GM23338 (cell line): ENCODE measurements around the gene KIFBP. TPM values are rescaled to one million over a fixed set of nuclear protein-coding genes. Genes with fewer than 3 reads are reported as not detected.
A peak's percentile ranks its signal among the peaks of the same experiment; 100 is the strongest.

Experiments used
- ATAC-seq: fragments of 200-7000 bp; cut with Tn5 transposase; 3 replicates; pipeline ENCODE4 v1.9.1; 2020
- DNase-seq: peaks from one replicate; pipeline ENCODE4 v3.0.0-alpha.2; 2015; ENCODE audit warnings: low spot score
- H2AFZ ChIP-seq: fragments of 200-600 bp; sonication (generic); 2 replicates; pipeline ENCODE4 v1.8.0; 2016; ENCODE audit warnings: antibody characterized with exemption, mild to moderate bottlenecking, moderate library complexity
- H3F3A ChIP-seq: fragments of 200-600 bp; sonication (generic); replicated peaks from 2 replicates; pipeline ENCODE4 v1.8.0; 2017; ENCODE audit warnings: antibody characterized with exemption, mixed run types, low read depth
- H3K27ac ChIP-seq: fragments of 200-600 bp; sonication (generic); 2 replicates; pipeline ENCODE4 v1.6.1; 2016; ENCODE audit warnings: low read depth
- H3K27me3 ChIP-seq: fragments of 200-600 bp; sonication (generic); 2 replicates; pipeline ENCODE4 v1.8.0; 2016; ENCODE audit warnings: mild to moderate bottlenecking, mixed run types, moderate library complexity; ENCODE audit not compliant: insufficient read depth
- H3K36me3 ChIP-seq: fragments of 200-600 bp; sonication (generic); 2 replicates; pipeline ENCODE4 v1.8.0; 2016; ENCODE audit warnings: mild to moderate bottlenecking; ENCODE audit not compliant: insufficient read depth
- H3K4me1 ChIP-seq: fragments of 200-600 bp; sonication (generic); 2 replicates; pipeline ENCODE4 v1.8.0; 2016; ENCODE audit warnings: mild to moderate bottlenecking, moderate library complexity; ENCODE audit not compliant: insufficient read depth
- H3K4me2 ChIP-seq: fragments of 200-600 bp; sonication (generic); 2 replicates; pipeline ENCODE4 v1.7.1; 2017; ENCODE audit warnings: mixed run types
- H3K4me3 ChIP-seq: fragments of 200-600 bp; sonication (generic); 2 replicates; pipeline ENCODE4 v1.6.1; 2016; ENCODE audit warnings: mixed run types
- H3K79me2 ChIP-seq: fragments of 200-600 bp; sonication (generic); replicated peaks from 2 replicates; pipeline ENCODE4 v1.8.0; 2017; ENCODE audit warnings: mild to moderate bottlenecking; ENCODE audit not compliant: insufficient read depth
- H3K9me2 ChIP-seq: fragments of 200-600 bp; sonication (generic); 2 replicates; pipeline ENCODE4 v1.8.0; 2017; ENCODE audit not compliant: insufficient read depth
- H4K20me1 ChIP-seq: fragments of 200-600 bp; sonication (generic); replicated peaks from 2 replicates; pipeline ENCODE4 v1.8.0; 2017; ENCODE audit warnings: mild to moderate bottlenecking; ENCODE audit not compliant: insufficient read depth
- H3K27ac Mint-ChIP-seq: 2 replicates; pipeline ENCODE4 v1.8.0; 2020; ENCODE audit warnings: inconsistent platforms, mild to moderate bottlenecking, moderate library complexity, mixed read lengths
- H3K27me3 Mint-ChIP-seq: 3 replicates; pipeline ENCODE4 v1.8.0; 2022; ENCODE audit warnings: low read depth, mild to moderate bottlenecking, moderate library complexity, mixed read lengths, inconsistent platforms; ENCODE audit not compliant: insufficient read depth, poor library complexity
- H3K36me3 Mint-ChIP-seq: 3 replicates; pipeline ENCODE4 v1.8.0; 2021; ENCODE audit warnings: low read depth, mild to moderate bottlenecking, inconsistent platforms, moderate library complexity, mixed read lengths
- H3K4me1 Mint-ChIP-seq: 3 replicates; pipeline ENCODE4 v1.8.0; 2020; ENCODE audit warnings: mild to moderate bottlenecking, inconsistent platforms, mixed read lengths
- H3K4me3 Mint-ChIP-seq: 3 replicates; pipeline ENCODE4 v1.8.0; 2021; ENCODE audit warnings: moderate library complexity, mild to moderate bottlenecking, inconsistent platforms, mixed read lengths
- H3K9me3 Mint-ChIP-seq: 3 replicates; pipeline ENCODE4 v1.8.0; 2020; ENCODE audit warnings: moderate library complexity, mild to moderate bottlenecking, inconsistent platforms, mixed read lengths
- CREB1 ChIP-seq: fragments of 250-450 bp; sonication (Bioruptor Pico); IDR thresholded peaks from 2 replicates; pipeline ENCODE4 v1.5.0; 2020; ENCODE audit warnings: low read depth, mild to moderate bottlenecking, moderate library complexity
- EZH2 ChIP-seq: fragments of 200-600 bp; sonication (generic); IDR thresholded peaks from one replicate; pipeline ENCODE4 v1.8.0; 2017; ENCODE audit warnings: antibody characterized with exemption, mild to moderate bottlenecking, low read depth; ENCODE audit not compliant: unreplicated experiment
- EZH2phosphoT487 ChIP-seq: fragments of 200-600 bp; sonication (generic); IDR thresholded peaks from one replicate; pipeline ENCODE4 v1.8.1; 2018; ENCODE audit warnings: antibody characterized with exemption; ENCODE audit not compliant: unreplicated experiment
- JUNB ChIP-seq: IDR thresholded peaks from one replicate; pipeline ENCODE4 v1.6.1; 2016; ENCODE audit warnings: antibody characterized with exemption; ENCODE audit not compliant: unreplicated experiment
- NANOG ChIP-seq: IDR thresholded peaks from 2 replicates; pipeline ENCODE4 v1.6.1; 2016; ENCODE audit warnings: antibody characterized with exemption, borderline replicate concordance
- POLR2AphosphoS5 ChIP-seq: IDR thresholded peaks from 2 replicates; pipeline ENCODE4 v1.6.1; 2016; ENCODE audit warnings: antibody characterized with exemption, low read depth
- STAT1 ChIP-seq: IDR thresholded peaks from one replicate; pipeline ENCODE4 v1.6.1; 2016; ENCODE audit warnings: antibody characterized with exemption; ENCODE audit not compliant: unreplicated experiment
- ZNF114 ChIP-seq: fragments of 250-450 bp; sonication (Bioruptor Pico); IDR thresholded peaks from 2 replicates; pipeline ENCODE4 v1.5.0; 2020; ENCODE audit warnings: mild to moderate bottlenecking, moderate library complexity
- ZNF331 ChIP-seq: fragments of 250-450 bp; sonication (Bioruptor Pico); IDR thresholded peaks from 2 replicates; pipeline ENCODE4 v1.5.0; 2020; ENCODE audit warnings: low read depth, mild to moderate bottlenecking, moderate library complexity
- polyA plus RNA-seq: library from polyadenylated mRNA; unstranded; fragments of >200 nt; fragmentation: Nextera tagmentation; extraction: Ambion mirVana; gene quantifications from 2 replicates; pipeline ENCODE4 v1.2.1, GENCODE V29; 2016
- total RNA-seq: library from RNA; depleted of rRNA; stranded (reverse); fragments of >200 nt; shearing (Covaris generic); gene quantifications from 2 replicates; pipeline ENCODE4 v1.2.3, GENCODE V29; 2014
- TF ChIP-seq, protein P1 (sequence below): fragments of 250-450 bp; sonication (Bioruptor Pico); IDR thresholded peaks from 2 replicates; pipeline ENCODE4 v1.5.0; 2020; ENCODE audit warnings: mild to moderate bottlenecking, moderate library complexity
- TF ChIP-seq, protein P2 (sequence below), 2 experiments: fragments of 200-600 bp in 1 of 2; sonication (generic) in 1 of 2; conservative IDR thresholded peaks; 2 replicates each; pipeline versions ENCODE4 v1.5.1 to v1.6.1; 2016 to 2017; ENCODE audit warnings: antibody characterized with exemption in 2 of 2, low read depth in 2 of 2, mild to moderate bottlenecking in 2 of 2, moderate library complexity in 1 of 2
- TF ChIP-seq, protein P3 (sequence below): IDR thresholded peaks from 2 replicates; pipeline ENCODE4 v1.6.1; 2016; ENCODE audit warnings: antibody characterized with exemption
- TF ChIP-seq, protein P4 (sequence below): IDR thresholded peaks from one replicate; pipeline ENCODE4 v1.6.1; 2018; ENCODE audit warnings: antibody characterized with exemption; ENCODE audit not compliant: unreplicated experiment

The KIFBP gene
- total and polyA plus RNA-seq, 2 experiments from 2014 or later: 24.5 to 39.8 TPM

DNA sequence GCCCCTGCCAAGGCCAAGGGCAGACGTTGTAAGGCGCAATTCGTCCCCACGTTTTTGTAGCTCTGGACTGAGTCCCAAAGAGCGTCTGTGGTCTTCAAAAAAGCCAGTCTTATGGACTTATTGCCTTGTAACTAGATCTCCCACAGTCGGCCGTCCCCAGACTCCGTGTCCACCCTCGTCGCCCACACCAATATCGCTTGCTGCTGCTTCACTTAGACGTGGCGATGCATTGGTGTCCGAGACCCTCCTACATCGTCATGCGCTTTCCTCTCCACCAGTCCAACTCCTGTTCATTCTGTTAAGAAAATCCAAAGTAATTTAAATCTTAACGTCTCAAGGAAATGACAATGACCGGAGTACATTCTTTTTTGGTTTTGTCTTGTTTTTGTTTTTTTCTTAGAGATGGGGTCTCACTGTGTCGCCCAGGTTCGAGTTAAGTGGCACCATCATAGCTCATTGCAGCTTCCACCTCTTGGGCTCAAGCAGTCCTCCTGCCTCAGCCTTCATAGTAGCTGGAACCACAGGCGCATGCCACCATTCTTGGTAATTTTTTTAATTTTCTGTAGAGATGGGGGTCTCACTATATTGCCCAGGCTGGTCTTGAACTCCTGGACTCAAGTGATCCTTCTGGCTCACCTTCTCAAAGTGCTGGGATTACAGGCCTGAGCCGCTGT is 851 bp downstream of the KIFBP start:
- Histone ChIP-seq H4K20me1 (peaks cover 2% of the 10 kb centered on the region; the same call in 1 of the 2 replicates), H3K79me2 (peaks cover 52% of the 10 kb centered on the region), H3K4me2 (peak overlapping the region; percentile 92), H3K27ac (peak overlapping the region; percentile 22), H3K27me3 (no peaks in the 10 kb centered on the region), H3K4me1 (peaks cover 9% of the 10 kb centered on the region; the same call in 1 of the 2 replicates), H3F3A (0 out of 2 replicates have a peak, but pooled peaks cover 4% of the 10 kb centered on the region), H3K4me3 (peak overlapping the region; percentile 63), H3K9me2 (no peaks in the 10 kb centered on the region), H3K36me3 (peaks cover 11% of the 10 kb centered on the region), H2AFZ (peak overlapping the region; percentile 77; the same call in 1 of the 2 replicates)
- peaks cover 17% of the 10 kb centered on the region for H3K36me3 Mint-ChIP-seq
- peaks cover 15% of the 10 kb centered on the region for H3K4me1 Mint-ChIP-seq
- no peak for TF ChIP-seq JUNB
- no peak for TF ChIP-seq EZH2
- TF ChIP-seq, protein P1, sequence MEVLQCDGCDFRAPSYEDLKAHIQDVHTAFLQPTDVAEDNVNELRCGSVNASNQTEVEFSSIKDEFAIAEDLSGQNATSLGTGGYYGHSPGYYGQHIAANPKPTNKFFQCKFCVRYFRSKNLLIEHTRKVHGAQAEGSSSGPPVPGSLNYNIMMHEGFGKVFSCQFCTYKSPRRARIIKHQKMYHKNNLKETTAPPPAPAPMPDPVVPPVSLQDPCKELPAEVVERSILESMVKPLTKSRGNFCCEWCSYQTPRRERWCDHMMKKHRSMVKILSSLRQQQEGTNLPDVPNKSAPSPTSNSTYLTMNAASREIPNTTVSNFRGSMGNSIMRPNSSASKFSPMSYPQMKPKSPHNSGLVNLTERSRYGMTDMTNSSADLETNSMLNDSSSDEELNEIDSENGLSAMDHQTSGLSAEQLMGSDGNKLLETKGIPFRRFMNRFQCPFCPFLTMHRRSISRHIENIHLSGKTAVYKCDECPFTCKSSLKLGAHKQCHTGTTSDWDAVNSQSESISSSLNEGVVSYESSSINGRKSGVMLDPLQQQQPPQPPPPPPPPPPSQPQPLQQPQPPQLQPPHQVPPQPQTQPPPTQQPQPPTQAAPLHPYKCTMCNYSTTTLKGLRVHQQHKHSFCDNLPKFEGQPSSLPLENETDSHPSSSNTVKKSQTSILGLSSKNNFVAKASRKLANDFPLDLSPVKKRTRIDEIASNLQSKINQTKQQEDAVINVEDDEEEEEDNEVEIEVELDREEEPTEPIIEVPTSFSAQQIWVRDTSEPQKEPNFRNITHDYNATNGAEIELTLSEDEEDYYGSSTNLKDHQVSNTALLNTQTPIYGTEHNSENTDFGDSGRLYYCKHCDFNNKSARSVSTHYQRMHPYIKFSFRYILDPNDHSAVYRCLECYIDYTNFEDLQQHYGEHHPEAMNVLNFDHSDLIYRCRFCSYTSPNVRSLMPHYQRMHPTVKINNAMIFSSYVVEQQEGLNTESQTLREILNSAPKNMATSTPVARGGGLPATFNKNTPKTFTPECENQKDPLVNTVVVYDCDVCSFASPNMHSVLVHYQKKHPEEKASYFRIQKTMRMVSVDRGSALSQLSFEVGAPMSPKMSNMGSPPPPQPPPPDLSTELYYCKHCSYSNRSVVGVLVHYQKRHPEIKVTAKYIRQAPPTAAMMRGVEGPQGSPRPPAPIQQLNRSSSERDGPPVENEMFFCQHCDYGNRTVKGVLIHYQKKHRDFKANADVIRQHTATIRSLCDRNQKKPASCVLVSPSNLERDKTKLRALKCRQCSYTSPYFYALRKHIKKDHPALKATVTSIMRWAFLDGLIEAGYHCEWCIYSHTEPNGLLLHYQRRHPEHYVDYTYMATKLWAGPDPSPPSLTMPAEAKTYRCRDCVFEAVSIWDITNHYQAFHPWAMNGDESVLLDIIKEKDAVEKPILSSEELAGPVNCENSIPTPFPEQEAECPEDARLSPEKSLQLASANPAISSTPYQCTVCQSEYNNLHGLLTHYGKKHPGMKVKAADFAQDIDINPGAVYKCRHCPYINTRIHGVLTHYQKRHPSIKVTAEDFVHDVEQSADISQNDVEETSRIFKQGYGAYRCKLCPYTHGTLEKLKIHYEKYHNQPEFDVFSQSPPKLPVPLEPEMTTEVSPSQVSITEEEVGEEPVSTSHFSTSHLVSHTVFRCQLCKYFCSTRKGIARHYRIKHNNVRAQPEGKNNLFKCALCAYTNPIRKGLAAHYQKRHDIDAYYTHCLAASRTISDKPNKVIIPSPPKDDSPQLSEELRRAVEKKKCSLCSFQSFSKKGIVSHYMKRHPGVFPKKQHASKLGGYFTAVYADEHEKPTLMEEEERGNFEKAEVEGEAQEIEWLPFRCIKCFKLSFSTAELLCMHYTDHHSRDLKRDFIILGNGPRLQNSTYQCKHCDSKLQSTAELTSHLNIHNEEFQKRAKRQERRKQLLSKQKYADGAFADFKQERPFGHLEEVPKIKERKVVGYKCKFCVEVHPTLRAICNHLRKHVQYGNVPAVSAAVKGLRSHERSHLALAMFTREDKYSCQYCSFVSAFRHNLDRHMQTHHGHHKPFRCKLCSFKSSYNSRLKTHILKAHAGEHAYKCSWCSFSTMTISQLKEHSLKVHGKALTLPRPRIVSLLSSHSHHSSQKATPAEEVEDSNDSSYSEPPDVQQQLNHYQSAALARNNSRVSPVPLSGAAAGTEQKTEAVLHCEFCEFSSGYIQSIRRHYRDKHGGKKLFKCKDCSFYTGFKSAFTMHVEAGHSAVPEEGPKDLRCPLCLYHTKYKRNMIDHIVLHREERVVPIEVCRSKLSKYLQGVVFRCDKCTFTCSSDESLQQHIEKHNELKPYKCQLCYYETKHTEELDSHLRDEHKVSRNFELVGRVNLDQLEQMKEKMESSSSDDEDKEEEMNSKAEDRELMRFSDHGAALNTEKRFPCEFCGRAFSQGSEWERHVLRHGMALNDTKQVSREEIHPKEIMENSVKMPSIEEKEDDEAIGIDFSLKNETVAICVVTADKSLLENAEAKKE (CRISPR knock-in tag): no peak
- TF ChIP-seq NANOG: no peak
- TF ChIP-seq, protein P2, sequence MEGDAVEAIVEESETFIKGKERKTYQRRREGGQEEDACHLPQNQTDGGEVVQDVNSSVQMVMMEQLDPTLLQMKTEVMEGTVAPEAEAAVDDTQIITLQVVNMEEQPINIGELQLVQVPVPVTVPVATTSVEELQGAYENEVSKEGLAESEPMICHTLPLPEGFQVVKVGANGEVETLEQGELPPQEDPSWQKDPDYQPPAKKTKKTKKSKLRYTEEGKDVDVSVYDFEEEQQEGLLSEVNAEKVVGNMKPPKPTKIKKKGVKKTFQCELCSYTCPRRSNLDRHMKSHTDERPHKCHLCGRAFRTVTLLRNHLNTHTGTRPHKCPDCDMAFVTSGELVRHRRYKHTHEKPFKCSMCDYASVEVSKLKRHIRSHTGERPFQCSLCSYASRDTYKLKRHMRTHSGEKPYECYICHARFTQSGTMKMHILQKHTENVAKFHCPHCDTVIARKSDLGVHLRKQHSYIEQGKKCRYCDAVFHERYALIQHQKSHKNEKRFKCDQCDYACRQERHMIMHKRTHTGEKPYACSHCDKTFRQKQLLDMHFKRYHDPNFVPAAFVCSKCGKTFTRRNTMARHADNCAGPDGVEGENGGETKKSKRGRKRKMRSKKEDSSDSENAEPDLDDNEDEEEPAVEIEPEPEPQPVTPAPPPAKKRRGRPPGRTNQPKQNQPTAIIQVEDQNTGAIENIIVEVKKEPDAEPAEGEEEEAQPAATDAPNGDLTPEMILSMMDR (conservative IDR thresholded peaks at IDR 0.05; ENCODE audit: low read depth in 2 of 2): no peak
- no peak for TF ChIP-seq CREB1 (CRISPR knock-in tag)
- no peak for TF ChIP-seq POLR2AphosphoS5
- TF ChIP-seq, protein P3, sequence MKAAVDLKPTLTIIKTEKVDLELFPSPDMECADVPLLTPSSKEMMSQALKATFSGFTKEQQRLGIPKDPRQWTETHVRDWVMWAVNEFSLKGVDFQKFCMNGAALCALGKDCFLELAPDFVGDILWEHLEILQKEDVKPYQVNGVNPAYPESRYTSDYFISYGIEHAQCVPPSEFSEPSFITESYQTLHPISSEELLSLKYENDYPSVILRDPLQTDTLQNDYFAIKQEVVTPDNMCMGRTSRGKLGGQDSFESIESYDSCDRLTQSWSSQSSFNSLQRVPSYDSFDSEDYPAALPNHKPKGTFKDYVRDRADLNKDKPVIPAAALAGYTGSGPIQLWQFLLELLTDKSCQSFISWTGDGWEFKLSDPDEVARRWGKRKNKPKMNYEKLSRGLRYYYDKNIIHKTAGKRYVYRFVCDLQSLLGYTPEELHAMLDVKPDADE: no peak
- TF ChIP-seq, protein P4, sequence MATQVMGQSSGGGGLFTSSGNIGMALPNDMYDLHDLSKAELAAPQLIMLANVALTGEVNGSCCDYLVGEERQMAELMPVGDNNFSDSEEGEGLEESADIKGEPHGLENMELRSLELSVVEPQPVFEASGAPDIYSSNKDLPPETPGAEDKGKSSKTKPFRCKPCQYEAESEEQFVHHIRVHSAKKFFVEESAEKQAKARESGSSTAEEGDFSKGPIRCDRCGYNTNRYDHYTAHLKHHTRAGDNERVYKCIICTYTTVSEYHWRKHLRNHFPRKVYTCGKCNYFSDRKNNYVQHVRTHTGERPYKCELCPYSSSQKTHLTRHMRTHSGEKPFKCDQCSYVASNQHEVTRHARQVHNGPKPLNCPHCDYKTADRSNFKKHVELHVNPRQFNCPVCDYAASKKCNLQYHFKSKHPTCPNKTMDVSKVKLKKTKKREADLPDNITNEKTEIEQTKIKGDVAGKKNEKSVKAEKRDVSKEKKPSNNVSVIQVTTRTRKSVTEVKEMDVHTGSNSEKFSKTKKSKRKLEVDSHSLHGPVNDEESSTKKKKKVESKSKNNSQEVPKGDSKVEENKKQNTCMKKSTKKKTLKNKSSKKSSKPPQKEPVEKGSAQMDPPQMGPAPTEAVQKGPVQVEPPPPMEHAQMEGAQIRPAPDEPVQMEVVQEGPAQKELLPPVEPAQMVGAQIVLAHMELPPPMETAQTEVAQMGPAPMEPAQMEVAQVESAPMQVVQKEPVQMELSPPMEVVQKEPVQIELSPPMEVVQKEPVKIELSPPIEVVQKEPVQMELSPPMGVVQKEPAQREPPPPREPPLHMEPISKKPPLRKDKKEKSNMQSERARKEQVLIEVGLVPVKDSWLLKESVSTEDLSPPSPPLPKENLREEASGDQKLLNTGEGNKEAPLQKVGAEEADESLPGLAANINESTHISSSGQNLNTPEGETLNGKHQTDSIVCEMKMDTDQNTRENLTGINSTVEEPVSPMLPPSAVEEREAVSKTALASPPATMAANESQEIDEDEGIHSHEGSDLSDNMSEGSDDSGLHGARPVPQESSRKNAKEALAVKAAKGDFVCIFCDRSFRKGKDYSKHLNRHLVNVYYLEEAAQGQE: no peak
- no peak for TF ChIP-seq EZH2phosphoT487
- no peak for TF ChIP-seq ZNF331 (CRISPR knock-in tag)
- no peak for TF ChIP-seq STAT1
- TF ChIP-seq ZNF114 (CRISPR knock-in tag): no peak
- H3K27ac Mint-ChIP-seq: peak overlapping the region; percentile 84
- DNase-seq (peak; percentile 12), ATAC-seq (peak; percentile 10)
- peaks cover 7% of the 10 kb centered on the region for H3K27me3 Mint-ChIP-seq
- no peaks in the 10 kb centered on the region for H3K9me3 Mint-ChIP-seq
- peak overlapping the region; percentile 92 for H3K4me3 Mint-ChIP-seq
